SKM-1 (cell line): ENCODE data around the gene MIA3.
"Not testable (repeated sequence)": the region's sequence is repeated elsewhere in the genome, so short reads cannot be mapped to it uniquely, and the experiment has no call there.

Source experiments
- DNase-seq: peaks from one replicate; lab custom pipeline; 2025; ENCODE audit not compliant: unreplicated experiment; lab: John Stamatoyannopoulos, UW

Gene MIA3

GRCh38 chr1:222665964-222666363 is 48.1 kb downstream of the MIA3 start:
- no peak for DNase-seq

GRCh38 chr1:222668184-222668583 is 50.3 kb downstream of the MIA3 start:
- not testable (repeated sequence) for DNase-seq

GRCh38 chr1:222669107-222669506 is 51.2 kb downstream of the MIA3 start:
- not testable (repeated sequence) for DNase-seq

- DNase-seq: no peak
Measured at GRCh38 chr1:222670110-222670509, 52.2 kb downstream of the MIA3 start.

- DNase-seq: no peak
Measured at GRCh38 chr1:222680080-222680479, 62.2 kb downstream of the MIA3 start.

GRCh38 chr1:222691016-222691415 is 73.1 kb downstream of the MIA3 start:
- DNase-seq: no peak

GRCh38 chr1:222694927-222695326 is 77.0 kb downstream of the MIA3 start:
- no peak for DNase-seq

GRCh38 chr1:222696741-222697140 is 78.8 kb downstream of the MIA3 start:
- no peak for DNase-seq

- DNase-seq: no peak
Measured at GRCh38 chr1:222697203-222697602, 79.3 kb downstream of the MIA3 start.

GRCh38 chr1:222697826-222698225 is 79.9 kb downstream of the MIA3 start:
- DNase-seq: no peak

GRCh38 chr1:222702210-222702609 is 84.3 kb downstream of the MIA3 start:
- no peak for DNase-seq

- no peak for DNase-seq
Measured at GRCh38 chr1:222704260-222704659, 86.4 kb downstream of the MIA3 start.

GRCh38 chr1:222706815-222707214 is 88.9 kb downstream of the MIA3 start:
- no peak for DNase-seq

- no peak for DNase-seq
Measured at GRCh38 chr1:222709700-222710153, 91.8 kb downstream of the MIA3 start.

- peak; percentile 67 for DNase-seq
Measured at GRCh38 chr1:222711319-222712252, 93.7 kb downstream of the MIA3 start.

- DNase-seq: peak; percentile 94
Measured at GRCh38 chr1:222712253-222713090, 94.6 kb downstream of the MIA3 start, which contains the start of the genes AIDA and BROX. Gene AIDA, minus strand, starts transcription at chr1:222712491. Its CDS starts 174 bp downstream, at chr1:222712317. Gene BROX, plus strand, starts transcription at chr1:222712564. Its CDS starts 3,136 bp downstream, at chr1:222715700.

- peak; percentile 98 for DNase-seq
Measured at GRCh38 chr1:222713091-222713961, 95.4 kb downstream of the MIA3 start.

- DNase-seq: no peak
Measured at GRCh38 chr1:222716393-222716792, 98.5 kb downstream of the MIA3 start.
